Superior temporal gyrus (tissue), 1 donor: ENCODE measurements around the gene MAPK13.

ENCODE experiments used
- DNase-seq: peaks from one replicate; pipeline ENCODE4 v3.0.0-alpha.2; 2016; ENCODE audit errors: extremely low spot score

MAPK13 gene

DNA sequence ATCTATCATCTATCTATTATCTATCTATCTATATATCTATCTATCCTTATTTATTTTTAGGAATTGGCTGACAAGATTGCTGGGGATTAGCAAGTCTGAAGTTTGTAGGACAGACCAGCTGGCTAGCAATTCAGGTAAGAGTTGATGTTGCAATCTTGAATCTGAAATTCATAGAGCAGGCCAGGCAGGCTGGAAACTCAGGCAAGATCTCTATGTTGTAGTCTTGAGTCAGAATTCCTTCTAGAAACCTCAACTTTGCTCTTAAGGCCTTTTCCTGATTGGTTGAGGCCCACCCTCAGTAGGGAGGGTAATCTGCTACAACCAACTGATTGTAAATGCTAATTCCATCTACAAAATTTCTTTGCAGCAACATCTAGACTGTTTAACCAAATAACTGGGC is 19.2 kb downstream of the MAPK13 start:
- DNase-seq = no peak

DNA sequence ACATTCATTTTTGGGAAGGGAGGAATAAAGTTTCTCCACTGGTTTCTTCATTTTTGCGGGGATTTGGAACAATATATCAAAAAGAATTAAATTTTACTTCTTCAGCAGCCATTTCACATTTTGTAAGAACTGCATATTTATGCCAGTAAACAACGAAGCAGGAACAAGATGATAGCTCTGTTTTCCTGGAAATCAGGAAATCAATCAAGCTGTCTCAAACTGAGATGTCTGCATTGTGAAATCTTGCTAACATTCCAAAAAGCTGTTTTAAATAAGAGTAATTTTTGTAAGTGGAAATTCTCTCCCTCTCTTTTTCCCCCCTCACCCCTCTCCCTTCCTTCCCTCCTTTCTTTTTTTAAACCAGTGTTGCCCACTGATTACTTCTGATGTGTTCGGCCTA is 20.0 kb downstream of the MAPK13 start:
- DNase-seq = no peak

DNA sequence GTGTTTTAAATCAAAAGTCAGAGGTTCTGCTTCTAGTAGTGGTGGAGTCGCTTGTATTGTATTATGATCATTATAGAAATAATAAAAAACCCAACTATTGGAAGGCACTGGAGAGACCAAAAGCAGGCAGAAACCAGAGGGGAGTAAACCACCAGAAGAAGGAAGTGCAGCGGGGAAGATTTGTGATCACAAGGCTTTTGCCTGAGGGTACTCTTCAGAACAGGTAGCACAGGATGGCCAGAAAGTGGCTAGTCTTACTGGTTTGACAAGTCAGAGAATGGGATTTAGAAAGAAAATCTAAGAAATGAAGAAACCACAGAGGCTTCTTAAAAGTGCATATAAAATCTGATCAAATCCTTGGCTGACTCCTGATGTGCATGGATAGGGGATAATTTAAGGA is 24.0 kb downstream of the MAPK13 start:
- no peak for DNase-seq

DNA sequence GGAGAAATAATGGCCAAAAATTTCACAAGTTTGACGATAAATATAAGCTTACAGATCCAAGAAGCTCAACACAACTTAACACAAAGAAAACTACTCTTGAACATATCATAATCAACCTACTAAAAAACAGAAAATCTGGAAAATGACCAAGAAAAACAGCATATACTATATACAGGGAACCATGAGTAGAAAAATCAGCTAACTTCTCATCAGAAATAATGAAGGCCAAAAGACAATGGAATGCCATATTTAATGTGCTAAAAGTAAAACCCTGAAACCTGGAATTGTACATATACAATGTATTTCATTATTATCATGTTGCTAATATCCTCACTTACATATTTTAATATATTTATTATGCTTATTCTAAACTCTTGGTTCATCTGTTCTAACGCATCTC is 25.3 kb downstream of the MAPK13 start:
- DNase-seq = no peak

DNA sequence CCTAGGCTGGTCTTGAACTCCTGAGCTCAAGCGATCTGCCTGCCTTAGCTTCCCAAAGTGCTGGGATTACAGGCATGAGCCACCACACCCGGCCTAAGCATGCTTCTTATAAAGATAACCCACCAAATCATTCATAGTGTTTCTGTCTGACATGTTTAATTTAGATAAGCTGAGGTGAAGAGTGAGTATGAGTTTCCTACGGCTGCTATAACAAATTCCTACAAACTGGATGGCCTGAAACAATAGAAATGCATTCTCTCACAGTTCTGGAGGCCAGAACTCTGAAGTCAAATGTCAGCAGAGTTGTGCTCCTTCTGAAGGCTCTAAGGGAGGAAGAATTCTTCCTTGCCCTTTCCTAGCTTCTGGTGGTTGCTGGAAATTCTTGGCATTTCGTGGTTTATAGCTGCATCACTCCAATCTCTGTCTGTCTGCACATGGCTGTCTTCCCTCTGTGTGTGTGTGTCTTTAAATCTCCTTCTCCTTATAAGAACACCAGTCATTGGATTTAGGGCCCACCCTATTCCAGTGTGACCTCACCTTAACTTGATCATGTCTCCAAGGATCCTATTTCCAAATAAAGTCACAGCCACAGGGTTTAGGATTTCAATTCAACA is 29.9 kb downstream of the MAPK13 start:
- no peak for DNase-seq

DNA sequence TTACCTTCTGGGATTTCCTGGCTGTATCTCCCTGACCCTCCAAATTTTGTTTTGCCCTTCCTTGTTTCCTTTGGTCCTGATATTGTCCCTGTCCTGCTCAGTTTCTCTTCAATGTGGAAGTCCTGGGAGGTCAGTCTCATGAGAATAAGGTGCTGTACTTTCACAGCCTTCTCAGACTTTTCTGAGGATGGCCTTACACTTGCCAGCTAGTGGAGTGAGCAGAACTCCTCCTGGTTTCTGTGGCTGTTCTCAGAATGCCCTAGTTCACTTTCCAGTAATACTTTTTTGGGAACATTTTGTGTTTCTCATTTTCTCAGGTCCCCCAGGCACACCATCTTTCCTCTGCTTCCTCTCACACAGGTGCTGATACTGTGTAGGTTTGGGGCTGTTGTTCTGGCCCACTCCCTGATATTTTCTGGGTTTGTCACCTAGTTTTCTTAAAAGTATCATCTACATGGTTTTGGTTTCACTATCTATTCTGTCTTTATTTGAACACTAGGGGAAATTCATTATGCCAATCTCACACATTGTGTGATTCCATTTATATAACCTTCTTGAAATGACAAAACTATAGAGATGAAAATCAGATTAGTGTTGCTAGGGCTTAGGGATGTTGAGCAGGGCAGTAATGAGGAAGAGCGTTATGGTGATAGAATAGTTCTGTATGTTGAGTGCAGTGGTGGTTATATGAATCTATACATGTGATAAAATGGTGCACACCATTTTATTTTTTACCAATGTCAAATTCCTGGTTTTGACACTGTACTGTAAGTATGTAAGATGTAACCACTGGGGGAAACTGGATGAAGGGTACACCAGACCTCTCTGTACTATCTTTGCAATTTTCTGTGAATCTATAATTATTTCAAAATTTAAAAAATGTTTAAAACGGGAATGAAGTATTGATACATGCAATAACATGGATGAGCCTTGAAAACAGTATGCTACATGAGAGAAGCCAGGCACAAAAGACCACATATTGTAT is 39.0 kb downstream of the MAPK13 start:
- DNase-seq = no peak

DNA sequence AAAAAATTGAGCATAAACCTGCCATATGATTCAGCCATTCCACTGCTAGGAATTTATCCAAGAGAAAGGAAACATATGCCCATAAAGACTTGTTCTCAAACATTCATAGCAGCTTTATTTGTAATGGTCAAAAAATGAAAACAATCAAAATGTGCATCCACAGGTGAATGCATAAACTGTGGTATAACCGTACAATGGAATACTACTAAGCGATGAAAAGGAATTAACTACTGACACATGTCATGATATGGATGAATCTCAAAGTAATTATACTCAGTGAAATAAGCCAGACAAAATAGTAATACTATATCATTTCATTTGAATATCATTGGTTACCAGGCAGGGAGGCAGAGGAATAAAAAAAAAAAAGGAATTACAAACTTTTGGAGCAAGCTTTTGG is 40.4 kb downstream of the MAPK13 start:
- DNase-seq = no peak

DNA sequence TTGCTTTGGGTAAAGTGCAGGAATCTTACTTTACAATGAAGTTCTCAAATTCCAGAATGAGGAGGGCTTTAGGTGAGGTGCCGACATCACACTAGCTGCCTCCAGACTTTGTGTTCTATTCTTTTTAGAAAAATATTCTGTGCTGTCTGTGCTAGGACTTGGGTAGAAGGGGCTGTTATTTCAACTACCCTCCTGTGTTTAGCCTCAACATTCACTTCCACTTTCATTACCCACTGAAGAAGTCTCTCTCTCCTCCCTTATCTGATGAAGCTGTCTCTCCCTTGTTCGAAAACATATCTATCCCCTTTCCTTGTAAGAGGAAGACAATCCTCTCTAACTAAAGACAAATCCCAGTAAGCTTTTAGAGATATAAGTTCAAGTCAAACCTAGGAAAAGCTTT is 41.3 kb downstream of the MAPK13 start:
- DNase-seq = no peak

DNA sequence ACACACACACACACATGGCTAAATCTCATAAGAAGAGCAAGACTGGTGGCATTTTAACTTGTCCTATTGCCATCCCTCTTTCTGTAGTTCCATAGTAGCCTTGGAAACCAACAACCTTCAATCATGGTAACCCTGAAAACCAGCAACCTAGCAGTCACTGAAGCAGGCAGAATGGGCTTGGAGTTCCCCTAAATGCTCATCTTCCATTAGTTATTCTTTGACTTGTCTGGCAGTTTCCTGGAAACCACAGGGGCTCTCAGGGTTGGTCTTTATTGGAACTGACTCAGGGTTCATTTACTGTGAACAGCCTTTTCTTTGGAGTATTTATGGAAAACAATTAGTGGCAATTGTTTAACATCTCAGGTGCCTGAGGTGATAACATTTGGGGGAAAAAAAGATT is 46.9 kb downstream of the MAPK13 start:
- DNase-seq = no peak

DNA sequence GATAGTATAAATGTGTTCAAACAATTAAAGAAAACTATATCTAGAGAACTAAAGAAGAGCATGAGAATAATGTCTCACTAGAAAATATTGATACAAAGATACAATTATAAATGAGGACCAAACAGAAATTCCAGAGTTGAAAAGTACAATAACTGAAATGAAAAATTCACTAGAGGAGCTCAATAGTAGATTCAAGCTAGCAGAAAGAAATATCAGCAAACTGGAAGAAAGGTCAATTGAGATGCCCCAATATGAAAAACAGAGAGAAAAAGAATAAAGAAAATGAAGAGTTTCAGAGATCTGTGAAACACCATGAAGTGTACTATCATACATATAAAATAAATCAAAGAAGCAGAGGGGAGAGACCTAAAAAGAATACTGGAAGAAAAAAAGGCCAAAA is 48.2 kb downstream of the MAPK13 start:
- no peak for DNase-seq

DNA sequence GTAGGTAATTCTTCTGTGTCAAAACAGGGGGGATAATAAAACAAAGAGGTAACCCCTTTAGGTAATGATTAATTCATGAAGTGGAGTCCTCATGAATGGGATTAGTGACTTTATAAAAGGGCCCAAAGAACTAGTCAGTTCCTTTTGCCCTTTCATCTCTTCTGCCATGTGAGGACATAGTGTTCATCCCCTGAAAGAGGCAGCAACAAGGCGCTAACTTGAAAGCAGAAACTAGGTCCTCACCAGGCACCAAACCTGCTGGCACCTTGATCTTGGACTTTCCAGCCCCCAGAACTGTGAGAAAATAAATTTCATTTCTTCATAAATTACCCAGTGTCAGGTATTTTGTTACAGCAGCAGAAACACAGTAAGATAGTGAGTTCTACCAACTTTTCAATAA is 49.8 kb downstream of the MAPK13 start:
- DNase-seq = no peak

DNA sequence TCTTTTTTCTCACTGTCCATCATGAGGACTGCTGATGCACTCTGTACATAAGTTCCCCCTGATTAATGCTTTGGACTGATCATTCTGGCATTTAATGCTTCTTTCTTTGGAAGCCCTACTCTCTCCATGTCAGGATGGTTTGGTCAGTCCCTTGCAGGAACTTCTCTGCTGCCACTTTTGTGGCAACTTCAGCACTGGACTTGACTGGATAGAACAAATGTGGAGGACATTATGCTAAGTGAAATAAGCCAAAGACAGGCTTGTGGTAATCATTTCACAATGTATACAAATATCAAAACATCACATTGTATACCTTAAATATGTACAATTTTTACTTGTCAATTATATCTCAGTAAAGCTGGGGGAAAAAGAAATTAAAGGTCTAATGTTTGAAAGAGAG is 54.0 kb downstream of the MAPK13 start:
- DNase-seq = no peak

DNA sequence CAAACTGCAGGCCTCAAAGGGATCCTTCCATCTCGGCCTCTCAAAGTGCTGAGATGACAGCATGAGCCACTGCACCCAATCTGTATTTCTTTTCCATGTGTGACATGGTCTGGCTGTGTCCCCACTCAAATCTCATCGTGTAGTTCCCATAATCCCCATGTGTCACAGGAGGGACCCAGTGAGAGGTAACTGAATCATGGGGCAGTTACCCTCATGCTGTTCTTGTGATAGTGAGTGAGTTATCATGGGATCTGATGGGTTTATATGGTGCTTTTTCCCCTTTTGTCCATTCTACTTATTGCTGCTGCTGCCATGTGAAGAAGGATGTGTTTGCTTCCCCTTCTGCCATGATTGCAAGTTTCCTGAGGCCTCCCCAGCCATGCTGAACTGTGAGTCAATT is 55.9 kb downstream of the MAPK13 start:
- no peak for DNase-seq

DNA sequence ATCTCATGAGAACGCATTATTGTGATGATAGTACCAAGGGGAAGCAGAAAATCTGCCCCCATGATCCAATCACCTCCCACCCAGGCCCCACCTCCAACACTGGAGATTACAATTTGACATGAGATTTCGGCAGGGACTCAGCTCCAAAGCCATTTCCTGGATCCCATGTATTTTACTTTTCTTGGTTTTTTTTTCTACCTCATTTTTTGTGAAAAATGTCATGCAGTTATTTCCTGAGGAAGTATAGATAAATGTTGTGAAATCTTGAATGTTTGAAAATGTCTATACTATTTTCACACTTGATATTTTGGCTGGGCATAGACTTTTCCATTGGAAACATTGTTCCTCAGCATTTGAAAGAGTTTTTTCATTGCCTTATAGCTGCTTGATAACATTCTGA is 57.1 kb downstream of the MAPK13 start:
- DNase-seq = no peak
